ENCODE results near the gene QSOX2. TPM values are rescaled to one million over a fixed set of nuclear protein-coding genes. Genes with fewer than 3 reads are reported as not detected.

Gene QSOX2
- total RNA-seq, 2 donors from 2014 or later = 4.3 to 12.2 TPM

DNA sequence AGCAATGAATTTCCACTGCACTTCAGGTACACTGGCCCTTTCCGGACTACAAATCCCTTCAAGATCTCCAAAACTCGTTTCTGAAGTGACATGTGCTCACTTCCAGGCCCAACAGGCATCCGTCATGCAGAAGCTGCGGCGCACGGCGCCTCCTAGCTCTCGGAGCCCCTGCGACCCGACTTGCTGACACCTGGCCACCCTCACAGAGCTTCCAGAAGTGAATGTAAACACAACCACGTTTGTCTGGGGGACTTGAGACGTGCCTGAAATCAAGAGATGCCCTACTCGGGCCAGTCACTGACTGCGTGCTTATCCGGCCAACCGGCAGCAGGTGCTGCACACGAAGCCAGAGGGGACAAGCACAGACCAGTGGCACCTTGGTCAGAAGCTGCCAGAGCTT, 35.8 kb downstream of the QSOX2 start:
- Histone ChIP-seq H3K9me3 (no peaks in the 10 kb centered on the region), H3K27me3 (replicated peaks; ENCODE audit: insufficient read depth) (peaks cover 3% of the 10 kb centered on the region), H3K27ac (no peak overlapping the region), H3K36me3 (peaks cover 0 to 4% of the 10 kb centered on the region in 2 donors), H3K4me3 (no peak overlapping the region), H3K4me1 (replicated peaks) (no peaks in the 10 kb centered on the region)
- DNase-seq (ENCODE audit: low spot score) = no peak
- 83% methylated on average over 17 of the region's 17 CpGs for WGBS
- intact Hi-C loops (cut with DNase I) = no loop called here
- TF ChIP-seq POLR2AphosphoS5 (IDR thresholded peaks at IDR 0.05) = no peak
- TF ChIP-seq POLR2A (IDR thresholded peaks at IDR 0.05) = no peak
- no peak for TF ChIP-seq CTCF (IDR thresholded peaks at IDR 0.05)

GRCh38 chr9:136209232-136209631, 36.4 kb downstream of the QSOX2 start:
- peaks cover 0 to 4% of the 10 kb centered on the region in 2 donors for H3K36me3 ChIP-seq
- peaks cover 8% of the 10 kb centered on the region for H3K27me3 ChIP-seq (replicated peaks; ENCODE audit: insufficient read depth)
- WGBS = 93% methylated on average over 17 of the region's 17 CpGs
- H3K4me1 ChIP-seq (replicated peaks) = no peaks in the 10 kb centered on the region
- DNase-seq (ENCODE audit: low spot score) = no peak
- TF ChIP-seq CTCF (IDR thresholded peaks at IDR 0.05) = no peak
- no peak for TF ChIP-seq POLR2AphosphoS5 (IDR thresholded peaks at IDR 0.05)
- TF ChIP-seq POLR2A (IDR thresholded peaks at IDR 0.05) = no peak
- no peak overlapping the region for H3K4me3 ChIP-seq
- intact Hi-C loops (cut with DNase I) = no loop called here
- no peaks in the 10 kb centered on the region for H3K9me3 ChIP-seq
- no peak overlapping the region for H3K27ac ChIP-seq

DNA sequence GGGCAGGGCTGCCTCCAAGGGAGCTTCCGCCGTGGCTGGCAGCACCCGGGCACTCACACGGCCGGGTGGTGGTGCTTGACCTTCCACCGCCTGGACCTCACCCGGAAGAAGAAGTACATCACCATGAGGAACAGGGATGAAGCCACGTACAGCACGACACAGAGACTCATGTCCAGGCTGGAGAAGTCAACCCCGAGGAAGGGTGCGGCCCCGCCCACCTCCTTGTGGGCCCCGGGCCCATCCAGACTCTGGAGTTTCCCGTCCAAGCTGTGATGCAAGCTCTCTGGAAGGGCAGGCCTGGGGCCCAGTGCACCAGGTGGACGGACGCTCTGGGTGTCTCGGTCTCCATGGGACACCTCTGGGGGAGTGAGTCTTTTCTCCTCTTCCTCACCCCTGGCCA, 36.9 kb downstream of the QSOX2 start:
- Histone ChIP-seq H3K4me1 (replicated peaks) (no peaks in the 10 kb centered on the region), H3K4me3 (no peak overlapping the region), H3K36me3 (peaks cover 0 to under 1% of the 10 kb centered on the region in 2 donors), H3K9me3 (no peaks in the 10 kb centered on the region), H3K27me3 (replicated peaks; ENCODE audit: insufficient read depth) (peaks cover 14% of the 10 kb centered on the region), H3K27ac (no peak overlapping the region)
- WGBS = 66% methylated on average over 15 of the region's 17 CpGs
- TF ChIP-seq POLR2A (IDR thresholded peaks at IDR 0.05) = no peak
- TF ChIP-seq CTCF (IDR thresholded peaks at IDR 0.05) = no peak
- TF ChIP-seq POLR2AphosphoS5 (IDR thresholded peaks at IDR 0.05) = no peak
- DNase-seq (ENCODE audit: low spot score) = no peak
- intact Hi-C loops (cut with DNase I) = no loop called here

GRCh38 chr9:136207616-136208015, 38.0 kb downstream of the QSOX2 start:
- TF ChIP-seq POLR2A (IDR thresholded peaks at IDR 0.05) = no peak
- no peak for TF ChIP-seq POLR2AphosphoS5 (IDR thresholded peaks at IDR 0.05)
- no peak for TF ChIP-seq CTCF (IDR thresholded peaks at IDR 0.05)
- Histone ChIP-seq H3K4me3 (no peak overlapping the region), H3K27ac (no peak overlapping the region), H3K27me3 (replicated peaks; ENCODE audit: insufficient read depth) (peaks cover 22% of the 10 kb centered on the region), H3K4me1 (replicated peaks) (no peaks in the 10 kb centered on the region), H3K9me3 (no peaks in the 10 kb centered on the region), H3K36me3 (no peaks in the 10 kb centered on the region)
- intact Hi-C loops (cut with DNase I) = no loop called here
- DNase-seq (ENCODE audit: low spot score) = no peak
- WGBS = 83% methylated on average over 9 of the region's 9 CpGs

DNA sequence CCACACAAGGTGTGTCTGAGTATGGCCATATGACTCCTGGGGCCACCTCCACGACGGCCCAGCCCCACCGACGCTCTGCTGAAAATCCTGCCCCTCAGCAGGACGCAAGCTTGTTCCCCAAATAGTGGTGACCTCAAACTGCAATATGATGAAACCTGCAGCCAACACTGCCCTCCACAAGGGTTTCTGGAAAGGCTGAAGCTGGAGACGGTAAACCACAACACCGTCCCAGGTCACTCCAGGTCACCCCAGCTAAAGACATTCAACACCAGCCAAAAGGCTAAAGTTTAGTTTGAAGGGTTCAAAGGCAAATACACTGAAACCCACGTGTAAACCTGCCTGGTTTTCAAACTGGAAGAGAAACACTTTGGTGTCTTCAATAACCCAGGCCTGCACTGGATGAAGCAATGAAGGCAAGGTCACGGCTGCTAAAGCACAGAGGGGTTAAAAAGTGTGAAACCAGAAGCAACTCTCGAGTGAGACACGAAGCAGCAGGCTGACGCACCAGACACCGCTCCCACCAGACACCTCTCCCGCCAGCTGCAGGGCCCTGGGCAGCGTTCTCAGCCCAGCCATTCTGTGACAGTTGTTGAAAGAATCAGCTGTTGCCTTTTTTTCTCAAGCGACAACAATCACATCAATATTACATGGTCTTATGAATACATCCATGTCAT, 38.9 kb downstream of the QSOX2 start:
- TF ChIP-seq POLR2AphosphoS5 (IDR thresholded peaks at IDR 0.05) (no peak), POLR2A (IDR thresholded peaks at IDR 0.05) (no peak), CTCF (IDR thresholded peaks at IDR 0.05) (no peak)
- H3K27me3 ChIP-seq (replicated peaks; ENCODE audit: insufficient read depth) = peaks cover 31% of the 10 kb centered on the region
- no peak for DNase-seq (ENCODE audit: low spot score)
- H3K27ac ChIP-seq = no peak overlapping the region
- no peaks in the 10 kb centered on the region for H3K4me1 ChIP-seq (replicated peaks)
- 82% methylated on average over 16 of the region's 16 CpGs for WGBS
- intact Hi-C loops (cut with DNase I) = no loop called here
- H3K36me3 ChIP-seq = no peaks in the 10 kb centered on the region
- H3K9me3 ChIP-seq = no peaks in the 10 kb centered on the region
- H3K4me3 ChIP-seq = no peak overlapping the region
